NOMO-1 treated with DMSO at 0.1 percent for 48 hours (cell line): ENCODE results near the gene RGS12.

Experiments
- DNase-seq: peaks from one replicate; lab custom pipeline; 2025; ENCODE audit not compliant: unreplicated experiment; lab: John Stamatoyannopoulos, UW

The RGS12 gene

GRCh38 chr4:3252831-3253641, 39.8 kb upstream of the RGS12 start:
- DNase-seq, result no peak

DNA sequence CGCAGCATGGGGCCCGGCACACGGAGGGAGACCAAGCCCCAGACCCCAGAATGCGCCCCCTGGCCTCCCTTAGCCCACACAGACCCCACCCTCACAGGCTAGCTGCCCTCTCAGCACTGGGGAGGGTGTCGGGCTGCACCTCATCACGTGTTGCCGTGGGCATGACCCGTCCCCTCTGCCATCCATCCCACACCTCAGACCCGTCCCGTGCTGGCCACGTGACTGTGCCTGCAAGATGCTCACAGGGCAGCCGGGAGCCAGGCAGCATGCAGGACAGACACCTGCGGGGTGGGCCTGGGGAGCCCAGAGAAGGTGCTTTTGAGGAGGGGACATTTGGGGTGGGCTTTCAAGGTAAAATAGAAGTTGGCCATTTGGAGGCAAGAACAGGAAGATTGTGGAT, 39.0 kb upstream of the RGS12 start:
- DNase-seq, result no peak

DNA sequence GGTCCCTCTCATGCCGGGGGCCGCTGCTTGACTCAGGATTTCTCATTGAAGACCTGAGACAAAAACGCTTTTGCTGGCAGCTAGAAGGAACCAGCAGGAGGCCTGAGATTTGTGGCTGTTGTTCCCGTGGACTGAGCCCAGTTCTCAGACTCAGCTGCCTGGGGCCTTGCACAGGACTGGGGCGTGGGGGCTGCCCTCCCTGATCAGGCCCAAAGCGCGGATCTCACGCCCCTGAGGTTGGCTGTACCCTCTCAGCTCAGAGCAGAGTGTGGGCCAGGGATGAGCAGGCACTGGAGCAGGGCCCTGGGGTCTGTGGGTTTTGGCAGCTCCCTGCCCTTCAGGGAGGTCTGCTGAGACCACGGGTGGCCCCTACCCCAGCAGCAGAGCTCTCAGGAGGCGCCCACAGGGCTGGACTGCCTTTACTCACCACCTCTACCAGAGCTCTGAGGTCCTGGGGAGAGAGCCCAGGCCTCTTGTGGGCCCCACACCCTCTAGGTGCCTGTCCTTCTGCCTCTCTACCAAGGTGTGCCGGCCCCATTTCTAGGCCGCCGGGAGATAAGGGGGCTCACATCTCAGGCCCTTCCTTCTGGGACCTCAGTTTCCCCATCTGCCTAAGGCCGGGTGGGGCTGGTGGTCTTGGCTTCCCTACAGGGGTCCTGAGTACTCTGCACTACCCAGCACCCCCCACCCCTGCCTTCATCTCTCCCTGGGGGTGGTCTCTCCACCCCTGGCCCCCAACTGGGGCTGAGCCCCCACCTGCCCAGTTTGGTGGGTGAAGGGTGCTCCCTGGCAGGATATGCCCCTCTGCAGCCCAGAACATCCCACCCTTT, 38.3 kb upstream of the RGS12 start:
- DNase-seq, result no peak

- no peak for DNase-seq
Observed at GRCh38 chr4:3255611-3256186, 37.1 kb upstream of the RGS12 start.

- no peak for DNase-seq
Observed at GRCh38 chr4:3256230-3257102, 36.4 kb upstream of the RGS12 start.

DNA sequence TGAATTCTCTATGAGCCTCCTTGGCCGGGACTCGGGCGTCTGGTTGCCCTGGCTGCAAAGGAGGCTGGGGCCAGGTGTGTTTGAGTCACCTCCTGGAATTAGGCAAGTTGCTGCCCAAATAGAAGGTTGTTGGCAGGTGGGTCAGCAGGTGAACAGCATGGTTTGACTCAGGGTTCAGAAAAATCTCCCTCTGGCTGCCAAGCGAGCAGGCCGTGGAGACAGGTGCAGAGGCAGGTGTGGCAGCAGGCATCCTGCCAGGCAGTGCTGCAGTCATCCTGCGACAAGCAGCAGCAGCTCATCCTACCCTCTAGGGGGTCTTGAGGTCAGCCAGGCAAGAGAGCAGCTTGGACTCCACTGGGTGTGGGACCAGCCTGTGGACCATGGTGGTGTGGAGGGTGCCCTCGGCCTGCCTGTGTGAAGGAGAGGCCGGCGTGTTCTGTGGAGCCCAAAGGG, 35.7 kb upstream of the RGS12 start:
- DNase-seq, result no peak

DNA sequence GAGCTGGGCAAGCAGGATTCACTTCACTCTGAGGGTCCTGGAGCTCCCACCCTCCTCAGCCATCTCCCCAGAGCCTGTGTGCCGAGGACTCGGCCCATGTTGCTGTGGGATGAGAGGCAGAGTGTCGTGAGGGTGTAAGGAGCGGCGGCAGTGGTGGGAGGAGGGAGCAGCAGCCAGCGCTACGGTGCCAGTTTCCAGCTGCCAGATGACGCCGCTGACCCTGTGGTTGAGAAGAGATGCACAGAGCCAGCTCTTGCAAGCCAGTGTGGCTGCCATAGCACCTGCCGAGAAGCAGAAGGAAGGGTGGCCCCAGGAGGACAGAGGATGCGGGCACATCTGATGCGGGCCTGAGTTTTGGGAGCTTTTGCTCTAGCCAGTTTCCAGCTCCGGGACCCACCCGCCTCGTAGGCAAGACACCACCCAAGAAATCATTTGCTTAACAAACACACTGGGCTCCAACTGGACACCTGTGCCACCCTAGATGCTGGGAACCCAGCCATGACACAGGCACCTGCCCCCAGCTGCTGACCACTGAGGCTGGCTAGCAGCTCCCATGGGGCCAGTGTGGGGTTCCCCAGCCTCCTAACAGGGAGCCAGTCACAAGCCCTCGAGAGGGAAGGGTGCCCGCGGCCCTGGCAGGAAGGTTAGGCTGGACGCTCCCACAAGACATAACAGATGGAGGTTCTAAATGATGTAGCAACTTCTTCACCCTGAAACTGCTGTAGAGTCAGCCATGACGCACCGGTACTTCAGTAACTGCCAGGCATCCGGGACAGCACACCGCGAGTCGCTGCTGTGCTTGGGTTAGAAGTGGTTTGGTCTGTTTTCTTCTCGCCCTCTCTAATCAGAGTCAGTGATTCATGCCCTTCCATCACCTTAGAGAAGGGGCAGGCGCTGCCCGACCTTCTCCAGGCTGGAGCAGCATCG, 35.0 kb upstream of the RGS12 start:
- DNase-seq, result no peak

- no peak for DNase-seq
Observed at GRCh38 chr4:3261411-3262207, 31.2 kb upstream of the RGS12 start.

DNA sequence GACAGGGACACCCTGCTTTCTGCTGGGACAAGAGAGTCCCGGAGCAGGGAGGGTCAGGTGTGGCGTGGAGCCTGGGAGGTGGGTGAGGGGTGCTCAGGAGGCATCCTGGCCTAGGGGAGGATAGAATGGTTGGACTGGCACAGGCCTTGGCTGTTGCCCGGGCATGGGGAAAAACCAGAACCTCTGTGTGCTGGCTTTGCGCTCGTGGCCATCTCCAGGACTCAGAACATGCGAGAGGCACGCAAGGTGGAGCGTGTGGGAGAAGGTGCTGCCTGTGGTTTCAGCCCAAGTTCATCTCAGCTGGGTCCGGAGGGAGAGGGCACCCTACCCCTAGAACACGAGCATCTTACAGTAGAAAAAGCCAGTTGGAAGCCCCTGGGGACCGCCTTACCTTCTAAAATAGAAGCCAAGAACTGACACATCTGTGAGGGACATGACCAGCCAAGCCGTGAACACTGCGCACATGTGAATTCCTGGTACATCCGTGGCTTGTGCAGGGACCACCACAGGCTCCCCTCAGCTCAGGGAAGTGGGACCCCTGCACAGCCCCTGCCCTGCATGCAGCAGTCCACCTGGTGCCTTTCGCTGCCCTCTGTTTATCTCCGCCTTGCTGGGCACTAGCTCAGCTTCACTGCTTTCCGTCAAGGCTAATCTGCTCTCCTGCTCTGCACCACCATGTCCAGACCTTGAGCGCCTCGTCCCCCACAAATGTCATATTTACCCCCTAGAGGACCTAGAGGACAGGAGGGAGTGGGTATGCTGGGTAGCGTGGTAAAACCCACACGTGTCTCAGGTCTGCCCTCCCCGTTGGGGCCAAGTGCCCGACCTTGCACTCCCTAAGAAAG, 30.4 kb upstream of the RGS12 start:
- DNase-seq, result no peak

DNA sequence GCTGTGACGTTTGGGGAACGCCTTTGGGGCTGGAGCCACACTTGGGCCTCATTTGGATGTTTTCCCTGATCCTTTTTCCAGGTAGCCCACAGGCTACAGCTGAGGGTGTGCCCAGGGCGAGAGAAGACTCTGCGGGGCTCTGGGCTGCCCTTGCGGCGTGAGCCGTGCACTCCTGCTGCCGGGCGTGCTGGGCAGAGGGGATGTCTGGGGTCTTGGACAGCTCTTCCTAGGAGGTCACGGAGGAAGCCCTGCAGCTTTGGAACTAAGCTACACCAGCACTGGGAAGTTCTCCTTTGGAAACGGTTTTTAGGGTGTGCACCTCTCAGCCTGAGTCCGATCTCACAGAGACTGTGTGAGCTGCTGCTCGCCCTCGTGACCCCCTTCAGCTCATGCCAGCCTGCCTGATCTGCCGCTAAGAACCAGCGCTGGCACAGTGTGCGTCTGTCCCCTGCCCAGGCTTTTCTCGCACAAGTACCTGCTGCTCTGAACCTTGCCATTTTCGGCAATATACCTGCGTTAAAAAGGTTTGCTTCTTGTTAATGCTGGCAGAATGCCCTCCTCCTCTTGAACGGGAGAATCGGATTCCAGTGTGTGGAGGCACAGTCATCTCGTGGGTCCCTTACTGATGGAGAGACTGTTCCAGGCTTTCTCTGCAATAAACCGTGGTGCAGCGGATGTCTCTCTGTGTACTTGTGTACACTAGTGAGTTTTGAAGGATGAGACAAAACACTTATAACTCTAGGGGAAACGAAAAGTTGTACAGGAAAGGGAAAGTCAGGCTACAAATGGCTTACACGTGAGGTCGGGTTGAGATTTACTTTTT, 29.6 kb upstream of the RGS12 start:
- DNase-seq, result no peak

DNA sequence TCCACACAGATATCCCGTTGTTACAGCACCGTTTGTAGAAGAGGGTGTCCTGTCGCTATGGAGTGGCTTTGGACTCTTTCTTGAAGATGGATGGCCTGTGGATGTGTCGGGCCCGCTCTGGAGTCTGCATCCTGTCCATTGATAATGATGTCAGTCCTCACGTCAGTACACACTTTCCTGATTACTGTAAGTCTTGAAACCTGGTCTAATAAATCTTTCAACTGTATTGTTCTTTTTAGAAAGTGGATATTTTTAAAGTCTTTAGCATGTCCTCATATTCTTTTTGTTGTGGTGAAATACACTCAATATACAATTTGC, 29.0 kb upstream of the RGS12 start:
- DNase-seq, result no peak

DNA sequence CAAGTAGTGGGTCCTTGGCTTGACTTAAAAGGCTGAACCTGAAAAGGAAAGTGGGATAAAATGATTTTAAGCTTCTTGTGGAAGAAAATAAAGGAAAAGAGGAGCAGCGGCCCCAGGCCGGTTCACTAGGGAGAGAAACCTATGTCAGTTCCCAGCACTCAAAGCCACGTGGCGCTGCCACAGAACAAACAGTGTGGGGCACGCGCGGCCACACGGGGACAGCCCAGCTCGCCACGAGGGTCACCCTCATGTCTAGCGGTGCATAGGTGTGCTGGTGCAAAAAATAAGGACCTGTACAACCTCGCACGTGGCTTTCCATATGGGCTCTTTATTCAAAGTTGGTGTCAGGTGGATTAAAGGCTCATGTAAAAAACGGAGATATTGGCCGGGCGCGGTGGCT, 26.7 kb upstream of the RGS12 start:
- no peak for DNase-seq

DNA sequence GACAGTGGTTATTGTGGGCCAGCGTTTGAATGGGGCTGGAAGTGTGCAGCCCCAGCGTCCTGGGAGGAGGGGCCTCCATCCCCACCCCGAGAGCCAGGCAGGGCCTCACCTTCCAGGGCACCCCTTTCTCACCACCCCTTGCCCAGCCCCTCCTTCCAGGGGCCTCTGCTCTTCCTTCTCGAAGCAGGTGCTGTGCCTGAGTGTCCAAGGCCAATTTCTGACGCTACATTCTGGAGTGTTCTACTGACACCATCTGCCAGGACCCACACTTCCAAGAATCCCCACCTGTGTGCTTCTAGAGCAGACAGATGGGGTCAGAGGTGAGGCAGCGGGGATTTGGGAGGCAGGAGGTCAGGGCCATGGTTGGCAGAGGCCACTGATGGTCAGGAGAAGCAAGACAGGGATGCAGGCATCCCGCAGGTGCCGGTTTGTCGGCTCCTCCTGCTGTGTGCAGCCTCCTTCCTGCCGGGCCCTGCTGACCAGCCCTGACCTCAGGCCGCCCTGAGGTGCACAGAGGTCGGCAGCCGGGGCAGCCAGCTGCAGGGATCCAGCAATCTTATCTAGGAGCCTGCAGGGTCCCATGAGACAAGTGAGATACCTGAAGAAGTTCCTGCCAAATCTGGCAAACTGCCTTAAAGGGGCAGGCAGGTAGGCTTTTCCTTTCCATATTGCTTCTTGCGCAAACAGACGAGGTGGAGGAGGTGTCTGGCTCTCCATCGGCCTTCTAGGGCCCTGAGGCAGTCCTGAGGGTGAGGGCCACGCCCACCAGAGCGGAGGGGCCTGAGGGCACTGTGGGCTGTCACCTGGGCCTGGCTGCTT, 25.0 kb upstream of the RGS12 start:
- DNase-seq, result no peak

DNA sequence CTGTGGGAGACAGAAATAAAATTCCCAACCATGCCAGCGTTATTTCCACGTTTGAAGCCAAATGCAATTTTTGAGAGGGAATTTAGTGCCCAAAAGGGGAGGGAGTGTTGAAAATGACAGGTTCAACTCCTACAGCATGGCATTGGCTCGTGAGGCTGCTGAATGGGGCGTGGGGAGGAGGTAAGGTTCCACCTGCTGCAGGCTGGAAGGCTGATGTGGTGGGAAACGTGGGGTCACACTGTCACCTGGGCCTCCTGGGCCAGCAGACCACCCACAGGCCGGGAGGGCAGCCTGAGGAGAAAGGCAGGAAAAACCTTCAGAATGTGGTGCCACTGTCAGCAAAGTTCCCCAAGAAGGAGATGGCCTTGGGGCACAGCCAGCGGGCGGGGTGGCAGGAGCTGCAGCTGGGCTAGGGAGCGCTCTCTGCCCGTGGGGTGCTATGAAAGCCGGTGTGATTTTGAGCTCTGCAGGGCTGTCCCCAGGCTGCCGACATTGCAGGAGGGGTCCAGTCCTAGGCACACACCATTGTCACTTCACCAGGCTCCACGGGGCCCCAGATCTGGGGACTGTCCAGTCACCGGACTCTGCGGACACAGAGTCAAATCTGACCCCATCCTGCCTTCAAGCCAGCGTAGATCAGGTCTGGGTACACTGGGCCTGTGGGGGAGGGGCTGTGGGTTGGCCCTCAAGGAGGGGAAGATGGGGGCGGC, 24.3 kb upstream of the RGS12 start:
- DNase-seq, result no peak

GRCh38 chr4:3269105-3269927, 23.5 kb upstream of the RGS12 start:
- DNase-seq, result no peak
